ENCODE data around the gene PPARD.

- TF ChIP-seq POLR2AphosphoS5 (IDR thresholded peaks at IDR 0.05; ENCODE audit: borderline replicate concordance, low read depth, low read length) (no peak), EZH2 (IDR thresholded peaks at IDR 0.05) (no peak)
These were observed 105.8 kb downstream of the PPARD start for GRCh38 chr6:35448191-35448590.
